IMR-90 (cell line): ENCODE results near the gene ARF3.

Source experiments
- BHLHE40 ChIP-seq: fragments of 150-350 bp; IDR thresholded peaks from 2 replicates; pipeline ENCODE4 v1.6.1; 2016; ENCODE audit warnings: mild to moderate bottlenecking, low read depth, low read length
- CHD1 ChIP-seq: IDR thresholded peaks from 2 replicates; pipeline ENCODE4 v1.6.1; 2012; ENCODE audit warnings: low read depth, low read length, improper control_type of control experiment
- FOS ChIP-seq: fragments of 150-350 bp; IDR thresholded peaks from 2 replicates; pipeline ENCODE4 v1.6.1; 2016; ENCODE audit warnings: low read depth, low read length
- POLR2A ChIP-seq: IDR thresholded peaks from 2 replicates; pipeline ENCODE4 v1.6.1; 2012; ENCODE audit warnings: mild to moderate bottlenecking, low read depth, low read length
- RAD21 ChIP-seq: IDR thresholded peaks from 2 replicates; pipeline ENCODE4 v1.6.1; 2012; ENCODE audit warnings: low read length, improper control_type of control experiment
- SMC3 ChIP-seq: fragments of 150-350 bp; IDR thresholded peaks from 2 replicates; pipeline ENCODE4 v1.6.1; 2016; ENCODE audit warnings: low read depth, mild to moderate bottlenecking, antibody characterized with exemption, low read length, moderate library complexity
- TF ChIP-seq, protein P1 (sequence below): conservative IDR thresholded peaks from 2 replicates; pipeline ENCODE4 v1.5.1; 2012; ENCODE audit warnings: mild to moderate bottlenecking, low read depth, low read length, improper control_type of control experiment

DNA sequence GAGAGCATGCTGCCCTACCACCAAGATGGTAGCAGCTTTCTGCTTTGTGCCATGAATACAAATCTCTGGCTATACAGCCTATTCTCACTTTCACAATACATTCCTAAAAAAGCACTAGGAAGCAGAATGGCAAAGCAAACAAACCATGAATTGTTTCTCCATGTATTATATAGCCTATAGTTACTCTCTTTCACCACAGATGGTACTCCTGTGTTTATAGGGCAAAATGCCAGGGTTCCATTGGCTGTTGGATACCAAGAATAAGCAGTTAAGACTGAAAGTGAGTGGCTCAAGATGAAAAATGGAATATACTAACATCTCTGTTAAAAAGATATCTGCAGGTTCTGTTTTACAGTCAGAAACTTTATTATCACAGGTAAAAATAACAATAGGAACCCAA is 11.1 kb downstream of the ARF3 start:
- no peak for TF ChIP-seq RAD21
- TF ChIP-seq, protein P1, sequence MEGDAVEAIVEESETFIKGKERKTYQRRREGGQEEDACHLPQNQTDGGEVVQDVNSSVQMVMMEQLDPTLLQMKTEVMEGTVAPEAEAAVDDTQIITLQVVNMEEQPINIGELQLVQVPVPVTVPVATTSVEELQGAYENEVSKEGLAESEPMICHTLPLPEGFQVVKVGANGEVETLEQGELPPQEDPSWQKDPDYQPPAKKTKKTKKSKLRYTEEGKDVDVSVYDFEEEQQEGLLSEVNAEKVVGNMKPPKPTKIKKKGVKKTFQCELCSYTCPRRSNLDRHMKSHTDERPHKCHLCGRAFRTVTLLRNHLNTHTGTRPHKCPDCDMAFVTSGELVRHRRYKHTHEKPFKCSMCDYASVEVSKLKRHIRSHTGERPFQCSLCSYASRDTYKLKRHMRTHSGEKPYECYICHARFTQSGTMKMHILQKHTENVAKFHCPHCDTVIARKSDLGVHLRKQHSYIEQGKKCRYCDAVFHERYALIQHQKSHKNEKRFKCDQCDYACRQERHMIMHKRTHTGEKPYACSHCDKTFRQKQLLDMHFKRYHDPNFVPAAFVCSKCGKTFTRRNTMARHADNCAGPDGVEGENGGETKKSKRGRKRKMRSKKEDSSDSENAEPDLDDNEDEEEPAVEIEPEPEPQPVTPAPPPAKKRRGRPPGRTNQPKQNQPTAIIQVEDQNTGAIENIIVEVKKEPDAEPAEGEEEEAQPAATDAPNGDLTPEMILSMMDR = no peak
- no peak for TF ChIP-seq POLR2A
- no peak for TF ChIP-seq CHD1
- no peak for TF ChIP-seq BHLHE40
- no peak for TF ChIP-seq SMC3
- no peak for TF ChIP-seq FOS
